ENCODE results near the gene ORMDL3. TPM values are rescaled to one million over a fixed set of nuclear protein-coding genes. Genes with fewer than 3 reads are reported as not detected.

The ORMDL3 gene
- total RNA-seq, 1 donor = 61.7 TPM

- H3K4me3 ChIP-seq (ENCODE audit: low read depth, low read length) = no peak within 1 kb of the TSS
- no peak for TF ChIP-seq CTCF (IDR thresholded peaks at IDR 0.05; ENCODE audit: insufficient read depth, low read depth, low read length)
- no peak for DNase-seq (ENCODE audit: low read depth)
These were observed 35.3 kb upstream of the ORMDL3 start, which contains the start of gene GSDMA for GRCh38 chr17:39962642-39963220. TSS of gene GSDMA (plus strand) at chr17:39963004. CDS start at chr17:39965688, 2,684 bp downstream.

- no peak for TF ChIP-seq CTCF (IDR thresholded peaks at IDR 0.05; ENCODE audit: insufficient read depth, low read depth, low read length)
- DNase-seq (ENCODE audit: low read depth) = no peak
- H3K4me3 ChIP-seq (ENCODE audit: low read depth, low read length) = no peak overlapping the region
These were observed 33.2 kb upstream of the ORMDL3 start for GRCh38 chr17:39960524-39961041.

DNA sequence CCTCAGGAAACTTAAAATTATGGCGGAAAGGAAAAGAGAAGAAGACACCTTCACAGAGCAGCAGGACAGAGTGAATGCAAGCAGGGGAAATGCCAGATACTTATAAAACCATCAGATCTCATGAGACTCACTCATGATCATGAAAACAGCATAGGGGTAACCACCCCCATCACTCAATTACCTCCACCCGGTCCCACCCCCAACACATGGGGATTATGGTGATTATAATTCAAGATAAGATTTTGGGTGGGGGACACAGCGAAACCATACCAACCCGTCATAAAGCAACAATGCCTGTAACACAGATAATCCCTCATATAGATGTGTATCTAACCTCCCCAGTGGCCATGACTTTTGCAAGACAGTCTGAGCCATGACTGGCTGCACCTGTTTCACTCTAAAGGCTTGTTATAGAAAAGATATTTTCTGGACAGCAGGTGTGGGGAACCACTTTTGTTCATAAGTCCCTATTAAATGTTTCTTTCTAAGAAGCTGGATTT lies 28.4 kb upstream of the ORMDL3 start:
- no peak overlapping the region for H3K4me3 ChIP-seq (ENCODE audit: low read depth, low read length)
- no peak for DNase-seq (ENCODE audit: low read depth)
- TF ChIP-seq CTCF (IDR thresholded peaks at IDR 0.05; ENCODE audit: insufficient read depth, low read depth, low read length) = no peak

GRCh38 chr17:39954876-39955275 lies 27.5 kb upstream of the ORMDL3 start:
- DNase-seq (ENCODE audit: low read depth) = no peak
- no peak for TF ChIP-seq CTCF (IDR thresholded peaks at IDR 0.05; ENCODE audit: insufficient read depth, low read depth, low read length)
- no peak overlapping the region for H3K4me3 ChIP-seq (ENCODE audit: low read depth, low read length)

GRCh38 chr17:39953471-39953888 lies 26.1 kb upstream of the ORMDL3 start:
- no peak for DNase-seq (ENCODE audit: low read depth)
- peak overlapping the region; percentile 43 for H3K4me3 ChIP-seq (ENCODE audit: low read depth, low read length)
- TF ChIP-seq CTCF (IDR thresholded peaks at IDR 0.05; ENCODE audit: insufficient read depth, low read depth, low read length) = no peak

- peak overlapping the region; percentile 46 for H3K4me3 ChIP-seq (ENCODE audit: low read depth, low read length)
- peak; percentile 97 for DNase-seq (ENCODE audit: low read depth)
- TF ChIP-seq CTCF (IDR thresholded peaks at IDR 0.05; ENCODE audit: insufficient read depth, low read depth, low read length) = no peak
These were observed 25.5 kb upstream of the ORMDL3 start for GRCh38 chr17:39952680-39953470.
